ENCODE measurements around the gene MKNK1. TPM values are rescaled to one million over a fixed set of nuclear protein-coding genes. Genes with fewer than 3 reads are reported as not detected.

The MKNK1 gene
- total RNA-seq, 1 donor from 2014 or later, result 25.1 TPM

DNA sequence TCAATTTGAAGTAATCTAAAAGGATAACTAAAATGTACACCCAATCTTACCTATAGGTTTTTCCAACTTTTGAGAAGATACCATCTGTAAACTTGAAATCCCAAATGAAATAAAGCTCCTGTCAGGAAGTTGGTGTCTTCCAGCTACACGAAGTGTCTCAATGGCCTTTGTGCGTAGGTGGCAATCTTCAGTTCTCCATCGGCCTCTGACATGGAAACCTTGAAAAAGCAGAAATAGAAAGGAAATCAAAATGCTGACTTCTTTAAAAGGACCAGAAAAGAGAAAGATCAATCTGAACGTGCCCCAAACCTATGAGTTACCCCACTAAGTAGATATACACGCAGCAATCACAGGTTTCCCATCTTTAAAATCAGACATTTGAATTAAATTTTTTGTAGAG lies 10.0 kb downstream of the MKNK1 start:
- no peak overlapping the region for H3K4me3 Mint-ChIP-seq (ENCODE audit: unreplicated experiment)
- no peaks in the 10 kb centered on the region for H3K27me3 Mint-ChIP-seq (ENCODE audit: low read depth)
- no peaks in the 10 kb centered on the region for H3K9me3 Mint-ChIP-seq (ENCODE audit: low read depth)
- H3K4me1 Mint-ChIP-seq (ENCODE audit: low read depth), result peaks cover 5% of the 10 kb centered on the region
- H3K36me3 Mint-ChIP-seq (ENCODE audit: low read depth), result peaks cover 38% of the 10 kb centered on the region
- TF ChIP-seq, protein P1, sequence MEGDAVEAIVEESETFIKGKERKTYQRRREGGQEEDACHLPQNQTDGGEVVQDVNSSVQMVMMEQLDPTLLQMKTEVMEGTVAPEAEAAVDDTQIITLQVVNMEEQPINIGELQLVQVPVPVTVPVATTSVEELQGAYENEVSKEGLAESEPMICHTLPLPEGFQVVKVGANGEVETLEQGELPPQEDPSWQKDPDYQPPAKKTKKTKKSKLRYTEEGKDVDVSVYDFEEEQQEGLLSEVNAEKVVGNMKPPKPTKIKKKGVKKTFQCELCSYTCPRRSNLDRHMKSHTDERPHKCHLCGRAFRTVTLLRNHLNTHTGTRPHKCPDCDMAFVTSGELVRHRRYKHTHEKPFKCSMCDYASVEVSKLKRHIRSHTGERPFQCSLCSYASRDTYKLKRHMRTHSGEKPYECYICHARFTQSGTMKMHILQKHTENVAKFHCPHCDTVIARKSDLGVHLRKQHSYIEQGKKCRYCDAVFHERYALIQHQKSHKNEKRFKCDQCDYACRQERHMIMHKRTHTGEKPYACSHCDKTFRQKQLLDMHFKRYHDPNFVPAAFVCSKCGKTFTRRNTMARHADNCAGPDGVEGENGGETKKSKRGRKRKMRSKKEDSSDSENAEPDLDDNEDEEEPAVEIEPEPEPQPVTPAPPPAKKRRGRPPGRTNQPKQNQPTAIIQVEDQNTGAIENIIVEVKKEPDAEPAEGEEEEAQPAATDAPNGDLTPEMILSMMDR (IDR thresholded peaks at IDR 0.05), result no peak
- DNase-seq (ENCODE audit: low spot score), result no peak
- H3K27ac Mint-ChIP-seq (ENCODE audit: unreplicated experiment), result no peak overlapping the region

DNA sequence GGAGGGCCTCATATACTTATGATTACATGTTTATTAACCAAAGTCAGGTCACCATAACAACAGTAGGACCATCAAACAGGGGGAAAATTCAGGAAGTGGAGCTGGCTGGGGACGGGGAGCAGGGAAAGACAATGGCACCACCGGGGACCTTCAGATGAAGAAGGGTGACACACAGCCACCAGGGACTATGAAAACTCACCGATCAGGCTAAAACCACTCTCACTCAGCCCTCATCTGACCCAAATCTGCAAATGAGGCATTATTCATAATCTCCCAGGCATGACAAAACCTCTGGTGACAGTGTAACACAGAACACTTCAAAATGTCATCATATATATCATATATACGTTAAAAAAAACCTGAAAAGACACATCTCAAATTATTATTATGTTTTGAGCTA lies 11.2 kb downstream of the MKNK1 start:
- TF ChIP-seq, protein P1 (IDR thresholded peaks at IDR 0.05), result no peak
- Mint-ChIP-seq H3K27ac (ENCODE audit: unreplicated experiment) (no peak overlapping the region), H3K9me3 (ENCODE audit: low read depth) (no peaks in the 10 kb centered on the region), H3K4me1 (ENCODE audit: low read depth) (peaks cover 5% of the 10 kb centered on the region), H3K36me3 (ENCODE audit: low read depth) (peaks cover 39% of the 10 kb centered on the region), H3K27me3 (ENCODE audit: low read depth) (no peaks in the 10 kb centered on the region), H3K4me3 (ENCODE audit: unreplicated experiment) (no peak overlapping the region)
- no peak for DNase-seq (ENCODE audit: low spot score)

DNA sequence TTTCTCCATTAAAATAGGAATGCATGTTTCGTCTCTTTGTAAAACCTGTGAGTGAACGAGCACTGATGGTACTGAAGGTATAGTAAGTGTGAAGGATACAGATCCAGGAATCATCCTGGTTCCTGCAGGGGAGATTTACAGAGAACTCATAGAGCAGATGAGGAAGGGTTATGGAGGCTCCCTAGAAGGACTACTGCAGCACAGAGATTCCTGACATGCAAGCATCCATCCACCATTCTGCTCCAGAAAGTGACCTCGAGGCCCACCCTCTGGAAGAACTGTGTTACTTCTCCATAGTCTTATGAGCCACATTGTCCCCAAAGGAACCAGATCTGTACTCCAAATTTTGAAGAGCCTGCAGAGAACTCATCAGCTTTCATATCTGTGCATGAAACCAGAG lies 14.5 kb downstream of the MKNK1 start:
- H3K27me3 Mint-ChIP-seq (ENCODE audit: low read depth), result no peaks in the 10 kb centered on the region
- TF ChIP-seq, protein P1 (IDR thresholded peaks at IDR 0.05), result no peak
- no peak overlapping the region for H3K4me3 Mint-ChIP-seq (ENCODE audit: unreplicated experiment)
- DNase-seq (ENCODE audit: low spot score), result no peak
- no peak overlapping the region for H3K27ac Mint-ChIP-seq (ENCODE audit: unreplicated experiment)
- peaks cover 47% of the 10 kb centered on the region for H3K36me3 Mint-ChIP-seq (ENCODE audit: low read depth)
- no peaks in the 10 kb centered on the region for H3K4me1 Mint-ChIP-seq (ENCODE audit: low read depth)
- no peaks in the 10 kb centered on the region for H3K9me3 Mint-ChIP-seq (ENCODE audit: low read depth)

DNA sequence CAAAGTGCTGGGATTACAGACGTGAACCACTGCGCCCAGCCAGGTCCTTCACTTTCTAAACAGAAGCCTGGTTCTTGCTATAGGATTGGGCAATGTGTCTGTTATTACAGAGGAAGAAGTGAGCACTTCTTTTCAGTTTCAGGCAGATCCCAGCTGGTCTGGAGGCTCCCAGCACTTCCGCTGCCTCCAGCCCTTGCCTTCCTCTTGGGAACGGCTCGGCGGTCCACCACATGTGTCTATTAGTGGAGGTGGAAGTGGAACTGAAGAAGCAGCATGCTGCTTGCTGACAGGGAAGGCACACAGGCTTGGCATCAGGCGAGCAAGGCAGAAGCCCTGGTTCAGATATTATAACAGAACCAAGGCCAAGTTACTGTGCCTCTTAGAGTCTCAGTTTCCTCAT lies 17.0 kb downstream of the MKNK1 start:
- Mint-ChIP-seq H3K36me3 (ENCODE audit: low read depth) (peaks cover 47% of the 10 kb centered on the region), H3K9me3 (ENCODE audit: low read depth) (no peaks in the 10 kb centered on the region), H3K4me3 (ENCODE audit: unreplicated experiment) (no peak overlapping the region), H3K4me1 (ENCODE audit: low read depth) (no peaks in the 10 kb centered on the region), H3K27me3 (ENCODE audit: low read depth) (no peaks in the 10 kb centered on the region), H3K27ac (ENCODE audit: unreplicated experiment) (no peak overlapping the region)
- TF ChIP-seq, protein P1 (IDR thresholded peaks at IDR 0.05), result no peak
- no peak for DNase-seq (ENCODE audit: low spot score)

DNA sequence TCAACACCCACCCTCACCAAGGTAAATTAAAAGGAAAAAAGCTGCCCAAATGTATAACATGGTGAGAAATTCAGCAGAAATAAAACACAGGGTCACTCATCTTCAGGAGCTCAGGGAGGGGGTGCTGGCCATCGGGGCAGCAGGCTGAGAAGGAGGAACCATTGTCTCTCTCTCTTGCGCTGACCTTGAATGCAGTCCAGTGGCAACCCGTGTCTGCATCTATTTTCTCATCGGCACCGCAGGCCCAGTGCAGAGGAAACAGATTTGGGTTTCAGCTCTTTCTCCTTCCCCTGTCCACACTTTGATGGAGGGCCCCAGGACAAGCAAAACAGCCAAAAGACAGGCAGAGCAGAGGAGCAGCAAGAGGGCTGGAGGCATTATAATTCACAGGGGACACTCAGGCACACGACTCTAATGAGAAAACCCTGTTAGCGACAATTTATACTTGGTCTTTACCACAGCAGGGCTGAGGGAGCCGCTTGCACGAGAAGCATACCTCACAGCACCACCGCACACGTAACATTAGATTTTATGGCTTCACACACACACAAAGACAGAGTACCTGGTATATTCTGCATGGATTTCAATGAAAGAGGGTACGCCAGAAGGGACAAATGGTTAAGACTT lies 18.6 kb downstream of the MKNK1 start:
- Mint-ChIP-seq H3K27me3 (ENCODE audit: low read depth) (no peaks in the 10 kb centered on the region), H3K27ac (ENCODE audit: unreplicated experiment) (no peak overlapping the region)

More for the DNA sequence above, 18.6 kb downstream of the MKNK1 start:
- TF ChIP-seq, protein P1 (IDR thresholded peaks at IDR 0.05), result no peak
- Mint-ChIP-seq H3K4me3 (ENCODE audit: unreplicated experiment) (no peak overlapping the region), H3K4me1 (ENCODE audit: low read depth) (no peaks in the 10 kb centered on the region), H3K36me3 (ENCODE audit: low read depth) (peaks cover 45% of the 10 kb centered on the region), H3K9me3 (ENCODE audit: low read depth) (no peaks in the 10 kb centered on the region)
- no peak for DNase-seq (ENCODE audit: low spot score)
